HEK293 (cell line): ENCODE results near the gene SERPINA1.
A peak's percentile ranks its signal among the peaks of the same experiment; 100 is the strongest.

Experiments
- CTCF ChIA-PET: fragments of 350-600 bp; formaldehyde crosslinking; extraction: SDS; loops from one replicate; lab custom pipeline; 2021; ENCODE audit warnings: antibody characterized with exemption; lab: Yijun Ruan, JAX
- POLR2A ChIA-PET: fragments of 300-600 bp; formaldehyde crosslinking; extraction: SDS; loops from one replicate; lab custom pipeline; 2020; ENCODE audit warnings: antibody characterized with exemption, inconsistent platforms; lab: Yijun Ruan, JAX
- H3K27ac ChIP-seq: fragments of 200-500 bp; sonication (Bioruptor generic); 2 replicates; pipeline ENCODE4 v1.5.1; 2014; ENCODE audit warnings: low read depth, low read length, control low read depth, inconsistent platforms; ENCODE audit errors: extremely low read depth
- H3K36me3 ChIP-seq, 2 experiments: fragments of 200-500 bp in 1 of 2; sonication (Bioruptor generic) in 1 of 2; 1 replicate in 1 of 2; 2 replicates in 1 of 2; pipeline ENCODE4 v1.5.1; 2014 to 2017; ENCODE audit warnings: inconsistent platforms in 2 of 2, low read length in 2 of 2; ENCODE audit not compliant: control insufficient read depth in 2 of 2, insufficient read depth in 1 of 2
- H3K4me1 ChIP-seq: fragments of 200-500 bp; sonication (Bioruptor generic); 2 replicates; pipeline ENCODE4 v1.5.1; 2014; ENCODE audit warnings: mild to moderate bottlenecking, low read length, inconsistent platforms; ENCODE audit not compliant: control insufficient read depth, insufficient read depth
- H3K4me3 ChIP-seq: 2 replicates; pipeline ENCODE4 v1.5.1; 2011; ENCODE audit warnings: low read depth, mild to moderate bottlenecking, control low read depth, low read length, moderate library complexity
- H3K9me3 ChIP-seq: fragments of 200-500 bp; sonication (Bioruptor generic); 2 replicates; pipeline ENCODE4 v1.5.1; 2014; ENCODE audit warnings: low read depth, low read length, inconsistent platforms; ENCODE audit not compliant: control insufficient read depth, insufficient read depth
- KLF17 ChIP-seq: fragments of 450-650 bp; formaldehyde crosslinking; IDR thresholded peaks from 2 replicates; pipeline ENCODE4 v1.5.1; 2016; ENCODE audit warnings: missing biosample characterization, missing genetic modification characterization
- KLF8 ChIP-seq: fragments of 450-650 bp; formaldehyde crosslinking; IDR thresholded peaks from 2 replicates; pipeline ENCODE4 v1.5.1; 2016; ENCODE audit warnings: missing biosample characterization, missing genetic modification characterization
- PRDM1 ChIP-seq: fragments of 450-650 bp; formaldehyde crosslinking; IDR thresholded peaks from 2 replicates; pipeline ENCODE4; 2016; ENCODE audit warnings: missing biosample characterization, missing genetic modification characterization
- PRDM10 ChIP-seq: fragments of 450-650 bp; formaldehyde crosslinking; IDR thresholded peaks from 2 replicates; pipeline ENCODE4 v1.5.1; 2016; ENCODE audit warnings: missing biosample characterization, missing genetic modification characterization
- SP7 ChIP-seq: fragments of 450-650 bp; formaldehyde crosslinking; IDR thresholded peaks from 2 replicates; pipeline ENCODE4 v1.5.1; 2016; ENCODE audit warnings: missing biosample characterization, missing genetic modification characterization
- WT1 ChIP-seq: fragments of 450-650 bp; formaldehyde crosslinking; IDR thresholded peaks from 2 replicates; pipeline ENCODE4 v1.5.1; 2016; ENCODE audit warnings: missing biosample characterization, missing genetic modification characterization
- ZBTB11 ChIP-seq: fragments of 450-650 bp; formaldehyde crosslinking; conservative IDR thresholded peaks from 2 replicates; pipeline ENCODE4 v1.5.1; 2016; ENCODE audit warnings: low read depth, missing biosample characterization, missing genetic modification characterization
- ZBTB20 ChIP-seq: fragments of 450-650 bp; formaldehyde crosslinking; IDR thresholded peaks from 2 replicates; pipeline ENCODE4 v1.5.1; 2016; ENCODE audit warnings: missing biosample characterization, missing genetic modification characterization
- ZBTB6 ChIP-seq: fragments of 450-650 bp; formaldehyde crosslinking; IDR thresholded peaks from 2 replicates; pipeline ENCODE4 v1.5.1; 2017; ENCODE audit warnings: missing biosample characterization, missing genetic modification characterization
- ZFP37 ChIP-seq: fragments of 450-650 bp; formaldehyde crosslinking; IDR thresholded peaks from 2 replicates; pipeline ENCODE4 v1.5.1; 2016; ENCODE audit warnings: missing biosample characterization, missing genetic modification characterization
- ZNF121 ChIP-seq: fragments of 450-650 bp; formaldehyde crosslinking; IDR thresholded peaks from 2 replicates; pipeline ENCODE4 v1.5.1; 2016; ENCODE audit warnings: missing biosample characterization, missing genetic modification characterization
- ZNF184 ChIP-seq: fragments of 450-650 bp; IDR thresholded peaks from 2 replicates; pipeline ENCODE4 v1.5.1; 2018; ENCODE audit warnings: missing biosample characterization, mild to moderate bottlenecking, missing genetic modification characterization
- ZNF354C ChIP-seq: fragments of 450-650 bp; formaldehyde crosslinking; IDR thresholded peaks from 2 replicates; pipeline ENCODE4 v1.5.1; 2016; ENCODE audit warnings: missing biosample characterization, missing genetic modification characterization, low read depth, borderline replicate concordance
- ZNF398 ChIP-seq: fragments of 450-650 bp; formaldehyde crosslinking; IDR thresholded peaks from 2 replicates; pipeline ENCODE4 v1.5.1; 2017; ENCODE audit warnings: missing biosample characterization, missing genetic modification characterization
- ZNF426 ChIP-seq: fragments of 450-650 bp; formaldehyde crosslinking; IDR thresholded peaks from 2 replicates; pipeline ENCODE4 v1.5.1; 2017; ENCODE audit warnings: missing biosample characterization, missing genetic modification characterization, mild to moderate bottlenecking, inconsistent platforms, moderate library complexity
- ZNF585B ChIP-seq: fragments of 450-650 bp; formaldehyde crosslinking; IDR thresholded peaks from 2 replicates; pipeline ENCODE4 v1.5.1; 2016; ENCODE audit warnings: missing biosample characterization, missing genetic modification characterization
- ZNF621 ChIP-seq: fragments of 450-650 bp; formaldehyde crosslinking; IDR thresholded peaks from 2 replicates; pipeline ENCODE4 v1.5.1; 2017; ENCODE audit warnings: missing biosample characterization, missing genetic modification characterization
- ZNF626 ChIP-seq: fragments of 450-650 bp; sonication (Bioruptor Pico); formaldehyde crosslinking; IDR thresholded peaks from 2 replicates; pipeline ENCODE4 v1.5.1; 2018; ENCODE audit warnings: missing biosample characterization, missing genetic modification characterization, inconsistent platforms
- ZNF629 ChIP-seq: fragments of 450-650 bp; formaldehyde crosslinking; IDR thresholded peaks from 2 replicates; pipeline ENCODE4 v1.5.1; 2017; ENCODE audit warnings: missing biosample characterization, missing genetic modification characterization
- ZNF660 ChIP-seq: fragments of 450-650 bp; IDR thresholded peaks from 2 replicates; pipeline ENCODE4 v1.5.1; 2018; ENCODE audit warnings: missing biosample characterization, mild to moderate bottlenecking, missing genetic modification characterization
- ZSCAN18 ChIP-seq: fragments of 450-650 bp; formaldehyde crosslinking; IDR thresholded peaks from 2 replicates; pipeline ENCODE4 v1.5.1; 2016; ENCODE audit warnings: missing biosample characterization, missing genetic modification characterization

The SERPINA1 gene

GRCh38 chr14:94345344-94346064 lies 42.9 kb downstream of the SERPINA1 start:
- CTCF ChIA-PET: no interaction called here
- Histone ChIP-seq H3K4me3 (no peak overlapping the region), H3K4me1 (no peaks in the 10 kb centered on the region), H3K9me3 (no peaks in the 10 kb centered on the region), H3K27ac (no peak overlapping the region), H3K36me3 (no peaks in the 10 kb centered on the region)
- TF ChIP-seq ZNF354C (tag by site-specific recombination): no peak
- TF ChIP-seq ZNF621 (tag by site-specific recombination): no peak
- TF ChIP-seq ZNF398: peak; percentile 60
- TF ChIP-seq SP7 (tag by site-specific recombination): 0 out of 2 replicates have a peak, but pooled peaks have one; percentile 32
- no peak for TF ChIP-seq ZSCAN18
- TF ChIP-seq PRDM1: peak; percentile 69
- 0 out of 2 replicates have a peak, but pooled peaks have one; percentile 58 for TF ChIP-seq ZNF660 (tag by site-specific recombination)
- peak; percentile 40; the same call in 1 of the 2 replicates for TF ChIP-seq PRDM10
- no peak for TF ChIP-seq ZNF626 (tag by site-specific recombination)
- 0 out of 2 replicates have a peak, but pooled peaks have one; percentile 26 for TF ChIP-seq KLF8 (tag by site-specific recombination)
- peak; percentile 93 for TF ChIP-seq ZBTB6 (tag by site-specific recombination)
- TF ChIP-seq ZNF184 (tag by site-specific recombination): 0 out of 2 replicates have a peak, but pooled peaks have one; percentile 30
- TF ChIP-seq KLF17 (tag by site-specific recombination): 0 out of 2 replicates have a peak, but pooled peaks have one; percentile 23
- TF ChIP-seq ZNF629 (tag by site-specific recombination): 0 out of 2 replicates have a peak, but pooled peaks have one; percentile 19
- no peak for TF ChIP-seq WT1 (tag by site-specific recombination)
- no peak for TF ChIP-seq ZNF121
- TF ChIP-seq ZNF585B (tag by site-specific recombination): no peak
- TF ChIP-seq ZBTB20 (tag by site-specific recombination): no peak
- TF ChIP-seq ZBTB11: no peak
- TF ChIP-seq ZNF426: no peak
- 0 out of 2 replicates have a peak, but pooled peaks have one; percentile 38 for TF ChIP-seq ZFP37 (tag by site-specific recombination)
- POLR2A ChIA-PET: no interaction called here
